ENCODE results near the gene ARL2.

The ARL2 gene

GRCh38 chr11:65063532-65063931, 49.6 kb downstream of the ARL2 start:
- no peak overlapping the region for H3K27ac ChIP-seq (ENCODE audit: low read depth, low read length)
- H3K4me3 ChIP-seq (ENCODE audit: low read depth, low read length): no peak overlapping the region
- H3K27me3 ChIP-seq (ENCODE audit: control insufficient read depth, insufficient read depth, low read length): no peaks in the 10 kb centered on the region
- H3K9me3 ChIP-seq (ENCODE audit: control insufficient read depth, insufficient read depth, low read depth, low read length): no peaks in the 10 kb centered on the region
- H3K4me1 ChIP-seq (ENCODE audit: control insufficient read depth, insufficient read depth, low read length): peaks cover 16% of the 10 kb centered on the region
- H3K9ac ChIP-seq (ENCODE audit: low read length): no peak overlapping the region
- no peaks in the 10 kb centered on the region for H3K36me3 ChIP-seq (ENCODE audit: control insufficient read depth, insufficient read depth, low read length)

GRCh38 chr11:65064847-65065240, 50.9 kb downstream of the ARL2 start:
- Histone ChIP-seq H3K4me3 (ENCODE audit: low read depth, low read length) (no peak overlapping the region), H3K9ac (ENCODE audit: low read length) (no peak overlapping the region)

GRCh38 chr11:65065851-65066250, 51.9 kb downstream of the ARL2 start:
- Histone ChIP-seq H3K4me3 (ENCODE audit: low read depth, low read length) (no peak overlapping the region), H3K4me1 (ENCODE audit: control insufficient read depth, insufficient read depth, low read length) (peaks cover 16% of the 10 kb centered on the region), H3K9ac (ENCODE audit: low read length) (no peak overlapping the region), H3K36me3 (ENCODE audit: control insufficient read depth, insufficient read depth, low read length) (no peaks in the 10 kb centered on the region), H3K9me3 (ENCODE audit: control insufficient read depth, insufficient read depth, low read depth, low read length) (no peaks in the 10 kb centered on the region), H3K27me3 (ENCODE audit: control insufficient read depth, insufficient read depth, low read length) (no peaks in the 10 kb centered on the region), H3K27ac (ENCODE audit: low read depth, low read length) (no peak overlapping the region)

More at GRCh38 chr11:65064847-65065240, 50.9 kb downstream of the ARL2 start:
- Histone ChIP-seq H3K27me3 (ENCODE audit: control insufficient read depth, insufficient read depth, low read length) (no peaks in the 10 kb centered on the region), H3K4me1 (ENCODE audit: control insufficient read depth, insufficient read depth, low read length) (peaks cover 16% of the 10 kb centered on the region), H3K9me3 (ENCODE audit: control insufficient read depth, insufficient read depth, low read depth, low read length) (no peaks in the 10 kb centered on the region), H3K27ac (ENCODE audit: low read depth, low read length) (no peak overlapping the region), H3K36me3 (ENCODE audit: control insufficient read depth, insufficient read depth, low read length) (no peaks in the 10 kb centered on the region)

- H3K4me1 ChIP-seq (ENCODE audit: control insufficient read depth, insufficient read depth, low read length): peaks cover 16% of the 10 kb centered on the region
- peak overlapping the region; percentile 24; the same call in 1 of the 2 replicates for H3K4me3 ChIP-seq (ENCODE audit: low read depth, low read length)
- peak overlapping the region; percentile 71 for H3K27ac ChIP-seq (ENCODE audit: low read depth, low read length)
- no peaks in the 10 kb centered on the region for H3K9me3 ChIP-seq (ENCODE audit: control insufficient read depth, insufficient read depth, low read depth, low read length)
- H3K9ac ChIP-seq (ENCODE audit: low read length): no peak overlapping the region
- H3K27me3 ChIP-seq (ENCODE audit: control insufficient read depth, insufficient read depth, low read length): no peaks in the 10 kb centered on the region
- no peaks in the 10 kb centered on the region for H3K36me3 ChIP-seq (ENCODE audit: control insufficient read depth, insufficient read depth, low read length)
Measured at GRCh38 chr11:65066315-65066714, 52.4 kb downstream of the ARL2 start.

GRCh38 chr11:65066805-65067291, 52.9 kb downstream of the ARL2 start:
- Histone ChIP-seq H3K9me3 (ENCODE audit: control insufficient read depth, insufficient read depth, low read depth, low read length) (no peaks in the 10 kb centered on the region), H3K4me3 (ENCODE audit: low read depth, low read length) (peak overlapping the region; percentile 24; the same call in 1 of the 2 replicates), H3K4me1 (ENCODE audit: control insufficient read depth, insufficient read depth, low read length) (peaks cover 16% of the 10 kb centered on the region), H3K27me3 (ENCODE audit: control insufficient read depth, insufficient read depth, low read length) (no peaks in the 10 kb centered on the region), H3K36me3 (ENCODE audit: control insufficient read depth, insufficient read depth, low read length) (no peaks in the 10 kb centered on the region), H3K9ac (ENCODE audit: low read length) (no peak overlapping the region), H3K27ac (ENCODE audit: low read depth, low read length) (peak overlapping the region; percentile 71; the same call in 1 of the 2 replicates)

GRCh38 chr11:65067446-65067845, 53.5 kb downstream of the ARL2 start:
- Histone ChIP-seq H3K27me3 (ENCODE audit: control insufficient read depth, insufficient read depth, low read length) (no peaks in the 10 kb centered on the region), H3K36me3 (ENCODE audit: control insufficient read depth, insufficient read depth, low read length) (no peaks in the 10 kb centered on the region), H3K4me3 (ENCODE audit: low read depth, low read length) (no peak overlapping the region), H3K27ac (ENCODE audit: low read depth, low read length) (no peak overlapping the region), H3K9me3 (ENCODE audit: control insufficient read depth, insufficient read depth, low read depth, low read length) (no peaks in the 10 kb centered on the region), H3K4me1 (ENCODE audit: control insufficient read depth, insufficient read depth, low read length) (peaks cover 16% of the 10 kb centered on the region), H3K9ac (ENCODE audit: low read length) (no peak overlapping the region)

- no peak overlapping the region for H3K4me3 ChIP-seq (ENCODE audit: low read depth, low read length)
- H3K4me1 ChIP-seq (ENCODE audit: control insufficient read depth, insufficient read depth, low read length): peaks cover 16% of the 10 kb centered on the region
- no peaks in the 10 kb centered on the region for H3K9me3 ChIP-seq (ENCODE audit: control insufficient read depth, insufficient read depth, low read depth, low read length)
- H3K9ac ChIP-seq (ENCODE audit: low read length): no peak overlapping the region
- H3K36me3 ChIP-seq (ENCODE audit: control insufficient read depth, insufficient read depth, low read length): no peaks in the 10 kb centered on the region
- no peaks in the 10 kb centered on the region for H3K27me3 ChIP-seq (ENCODE audit: control insufficient read depth, insufficient read depth, low read length)
- no peak overlapping the region for H3K27ac ChIP-seq (ENCODE audit: low read depth, low read length)
Measured at GRCh38 chr11:65069217-65069616, 55.3 kb downstream of the ARL2 start.

All from HUES6 (cell line).